ENCODE data around the gene IPP. TPM values are rescaled to one million over a fixed set of nuclear protein-coding genes. Genes with fewer than 3 reads are reported as not detected.
"Not testable (repeated sequence)": the region's sequence is repeated elsewhere in the genome, so short reads cannot be mapped to it uniquely, and the experiment has no call there.

Gene IPP
- total and polyA plus RNA-seq, 2 of the 4 experiments (the other 2 are of a cell fraction), result 4.6 to 10.6 TPM

GRCh38 chr1:45752014-45752413, 1.6 kb upstream of the IPP start:
- ATAC-seq (ENCODE audit: low read depth) (no peak), DNase-seq (no peak)
- Histone ChIP-seq H2AK5ac (ENCODE audit: low read depth, low read length) (no peak overlapping the region), H3K23ac (ENCODE audit: low read depth, low read length) (no peak overlapping the region), H3K4me3 (ENCODE audit: insufficient read depth, low read depth, low read length) (no peak overlapping the region), H2BK5ac (ENCODE audit: low read depth, low read length, poor library complexity, severe bottlenecking) (no peak overlapping the region), H3K14ac (replicated peaks; ENCODE audit: low read depth, low read length) (no peak overlapping the region), H2BK120ac (ENCODE audit: low read depth, low read length) (no peak overlapping the region), H3K56ac (ENCODE audit: extremely low read depth, insufficient read depth, low read length) (no peak overlapping the region), H4K91ac (ENCODE audit: insufficient read depth, low read depth, low read length) (no peak overlapping the region), H3K9ac (ENCODE audit: low read depth, low read length) (no peak overlapping the region), H3K27ac (ENCODE audit: insufficient read depth, low read length) (no peak overlapping the region), H4K8ac (ENCODE audit: low read depth in 2 of 2, low read length in 2 of 2) (no peak overlapping the region), H3K36me3 (ENCODE audit: control insufficient read depth, insufficient read depth, low read length) (no peaks in the 10 kb centered on the region), H2BK15ac (ENCODE audit: low read depth, low read length) (no peak overlapping the region), H3K4me2 (ENCODE audit: low read depth, low read length) (no peak overlapping the region), H3K18ac (ENCODE audit: low read depth, low read length) (no peak overlapping the region), H2AFZ (replicated peaks; ENCODE audit: low read length, poor library complexity) (no peak overlapping the region), H3K27me3 (ENCODE audit: control insufficient read depth, insufficient read depth, low read length) (no peaks in the 10 kb centered on the region; the same call in 1 of the 2 replicates), H3K4me1 (ENCODE audit: control insufficient read depth, insufficient read depth, low read length) (0 out of 2 replicates have a peak, but pooled peaks cover 1% of the 10 kb centered on the region), H3K9me1 (ENCODE audit: insufficient read depth, low read length) (peaks cover 4% of the 10 kb centered on the region; the same call in 1 of the 2 replicates), H4K20me1 (ENCODE audit: insufficient read depth, low read length) (no peaks in the 10 kb centered on the region), H2AK9ac (replicated peaks; ENCODE audit: low read depth, low read length, poor library complexity) (no peak overlapping the region), H2BK20ac (ENCODE audit: low read depth, low read length) (no peak overlapping the region), H4K5ac (ENCODE audit: low read depth, low read length) (no peak overlapping the region), H3K4ac (ENCODE audit: low read depth, low read length) (no peak overlapping the region), H3K9me3 (ENCODE audit: control insufficient read depth, insufficient read depth, low read length) (peaks cover 4% of the 10 kb centered on the region; the same call in 1 of the 2 replicates), H3K79me1 (ENCODE audit: low read depth in 1 of 2, low read length in 2 of 2) (peaks cover 13 to 16% of the 10 kb centered on the region in 2 experiments; a peak in 3 of 4 replicates)
- ChIA-PET CTCF (no interaction called here), POLR2A (ENCODE audit: unreplicated experiment) (interaction anchor here (1.4 kb wide), 1 partner anchor 51 kb away, joined by 3 read pairs; the partner anchor contains the start of gene MAST2)
- intact Hi-C loops (cut with micrococcal nuclease) (no loop called here), in situ Hi-C loops (cut with MboI; ENCODE audit: low sequenced_read_pairs) (no loop called here), dilution Hi-C loops (cut with HindIII; ENCODE audit: low sequenced_read_pairs, unreplicated experiment) (no loop called here)
- no TSS peak for BruUV-seq (replicated peaks)
- TF ChIP-seq SMC3 (IDR thresholded peaks at IDR 0.05; ENCODE audit: low read depth, low read length), result no peak
- WGBS, 2 experiments (ENCODE audit: extremely low coverage in 2 of 2, insufficient read length in 1 of 2), result no CpG with 5 or more reads among the region's 2 CpGs

DNA sequence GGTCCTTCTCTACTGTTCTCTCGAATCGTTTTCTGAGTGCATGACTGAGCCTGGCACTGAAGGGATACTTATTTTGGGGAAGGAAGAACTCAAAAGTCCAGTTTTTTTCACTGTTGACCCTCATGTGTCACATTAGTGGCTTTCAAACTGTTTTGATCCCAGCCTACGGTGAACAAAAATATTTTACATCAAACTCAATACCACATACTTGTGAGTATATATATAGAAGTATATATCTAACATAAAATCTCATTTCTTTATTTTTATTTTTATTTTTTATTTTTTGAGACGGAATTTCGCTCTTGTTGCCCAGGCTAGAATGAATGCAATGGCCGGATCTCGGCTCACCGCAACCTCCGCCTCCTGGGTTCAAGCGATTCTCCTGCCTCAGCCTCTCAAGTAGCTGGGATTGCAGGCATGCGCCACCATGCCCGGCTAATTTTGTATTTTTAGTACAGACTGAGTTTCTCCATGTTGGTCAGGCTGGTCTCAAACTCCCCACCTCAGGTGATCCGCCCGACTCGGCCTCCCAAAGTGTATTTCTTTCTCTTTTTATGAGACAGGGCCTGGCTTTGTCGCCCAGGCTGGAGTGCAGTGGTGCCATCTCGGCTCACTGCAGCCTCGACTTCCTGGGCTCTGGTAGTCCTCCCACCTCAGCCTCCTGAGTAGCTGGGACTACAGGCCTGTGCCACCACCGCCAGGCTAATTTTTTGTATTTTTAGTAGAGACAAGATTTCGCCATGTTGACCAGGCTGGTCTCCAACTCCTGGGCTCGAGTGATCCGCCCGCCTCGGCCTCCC, 786 bp upstream of the IPP start:
- H3K36me3 ChIP-seq (ENCODE audit: control insufficient read depth, insufficient read depth, low read length); dilution Hi-C loops (cut with HindIII; ENCODE audit: low sequenced_read_pairs, unreplicated experiment); ATAC-seq (ENCODE audit: low read depth); H3K9me3 ChIP-seq (ENCODE audit: control insufficient read depth, insufficient read depth, low read length); DNase-seq; in situ Hi-C loops (cut with MboI; ENCODE audit: low sequenced_read_pairs); H3K9me1 ChIP-seq (ENCODE audit: insufficient read depth, low read length); H4K20me1 ChIP-seq (ENCODE audit: insufficient read depth, low read length); H3K27me3 ChIP-seq (ENCODE audit: control insufficient read depth, insufficient read depth, low read length); H3K4me1 ChIP-seq (ENCODE audit: control insufficient read depth, insufficient read depth, low read length); BruUV-seq (replicated peaks): not testable (repeated sequence)
- Histone ChIP-seq H3K4me3 (ENCODE audit: insufficient read depth, low read depth, low read length) (peak overlapping the region; percentile 84), H3K4me2 (ENCODE audit: low read depth, low read length) (peak overlapping the region; percentile 72), H3K27ac (ENCODE audit: insufficient read depth, low read length) (peak overlapping the region; percentile 78), H3K4ac (ENCODE audit: low read depth, low read length) (peak overlapping the region; percentile 96), H3K79me1 (ENCODE audit: low read depth in 1 of 2, low read length in 2 of 2) (peaks cover 13 to 16% of the 10 kb centered on the region in 2 experiments; a peak in 3 of 4 replicates), H4K8ac (ENCODE audit: low read depth in 2 of 2, low read length in 2 of 2) (peak overlapping the region; percentile 96 to 98), H2BK15ac (ENCODE audit: low read depth, low read length) (peak overlapping the region; percentile 63; the same call in 2 of the 3 replicates), H3K9ac (ENCODE audit: low read depth, low read length) (peak overlapping the region; percentile 73), H3K56ac (ENCODE audit: extremely low read depth, insufficient read depth, low read length) (peak overlapping the region; percentile 84), H4K5ac (ENCODE audit: low read depth, low read length) (peak overlapping the region; percentile 90), H2AK9ac (replicated peaks; ENCODE audit: low read depth, low read length, poor library complexity) (peak overlapping the region; percentile 88), H2AFZ (replicated peaks; ENCODE audit: low read length, poor library complexity) (peak overlapping the region; percentile 99), H3K18ac (ENCODE audit: low read depth, low read length) (peak overlapping the region; percentile 65), H3K14ac (replicated peaks; ENCODE audit: low read depth, low read length) (peak overlapping the region; percentile 94), H2BK5ac (ENCODE audit: low read depth, low read length, poor library complexity, severe bottlenecking) (peak overlapping the region; percentile 90), H4K91ac (ENCODE audit: insufficient read depth, low read depth, low read length) (peak overlapping the region; percentile 87), H2BK120ac (ENCODE audit: low read depth, low read length) (peak overlapping the region; percentile 85), H2AK5ac (ENCODE audit: low read depth, low read length) (peak overlapping the region; percentile 40; the same call in 1 of the 2 replicates), H3K23ac (ENCODE audit: low read depth, low read length) (peak overlapping the region; percentile 87), H2BK20ac (ENCODE audit: low read depth, low read length) (peak overlapping the region; percentile 70)
- POLR2A ChIA-PET (ENCODE audit: unreplicated experiment), result interaction anchor here (0.7 to 1.4 kb wide), 2 partner anchors 22 to 52 kb away, joined by 3 read pairs; partner anchors contain the start of gene MAST2
- CTCF ChIA-PET, result interaction anchor here (0.7 kb wide), 1 partner anchor 79 kb away, joined by 3 read pairs; no protein-coding TSS in a partner anchor
- WGBS, 2 experiments (ENCODE audit: extremely low coverage in 2 of 2, insufficient read length in 1 of 2), result 89% methylated on average over 9 of the region's 24 CpGs; no CpG with 5 or more reads in 1 of the 2 experiments
- intact Hi-C loops (cut with micrococcal nuclease), result loop anchor here (2.0 kb wide), 1 partner anchor 52 kb away; the partner anchor contains the start of gene MAST2
